OCI-LY7 (cell line): ENCODE data around the gene SCN4A. TPM values are rescaled to one million over a fixed set of nuclear protein-coding genes. Genes with fewer than 3 reads are reported as not detected.

Experiments used
- BruUV-seq: library from RNA; stranded (reverse); fragments of 400-500 nt; replicated peaks from 2 replicates; lab custom pipeline; 2021; lab: Mats Ljungman, UMichigan
- CTCF ChIA-PET: fragments of 300-600 bp; sonication (Branson Sonifier 250); formaldehyde crosslinking; loops from one replicate; lab custom pipeline; 2022; ENCODE audit warnings: antibody characterized with exemption; ENCODE audit not compliant: unreplicated experiment; lab: Charles Lee
- POLR2A ChIA-PET: fragments of 300-600 bp; sonication (Branson Sonifier 250); formaldehyde crosslinking; loops from one replicate; lab custom pipeline; 2022; ENCODE audit warnings: antibody characterized with exemption; lab: Charles Lee
- DNase-seq: peaks from one replicate; pipeline ENCODE4 v3.0.0-alpha.2; 2015; ENCODE audit warnings: low spot score
- H2AFZ ChIP-seq: fragments of 200-600 bp; sonication (generic), shearing (Covaris generic); 2 replicates; pipeline ENCODE4 v1.6.1; 2014; ENCODE audit warnings: mild to moderate bottlenecking, antibody characterized with exemption, low read length, moderate library complexity
- H3K27ac ChIP-seq: fragments of 200-600 bp; sonication (generic); 2 replicates; pipeline ENCODE4 v1.5.1; 2014; ENCODE audit warnings: mixed run types, low read depth, mild to moderate bottlenecking, moderate library complexity, low read length, inconsistent platforms; ENCODE audit not compliant: poor library complexity, severe bottlenecking
- H3K36me3 ChIP-seq: fragments of 200-600 bp; sonication (generic); 2 replicates; pipeline ENCODE4 v1.6.1; 2014; ENCODE audit warnings: mild to moderate bottlenecking, antibody characterized with exemption, low read length, moderate library complexity, mixed read lengths; ENCODE audit not compliant: insufficient read depth
- H3K4me1 ChIP-seq: fragments of 200-600 bp; sonication (generic); 2 replicates; pipeline ENCODE4 v1.5.1; 2014; ENCODE audit warnings: mild to moderate bottlenecking, low read length; ENCODE audit not compliant: insufficient read depth, poor library complexity, severe bottlenecking
- H3K4me2 ChIP-seq: fragments of 200-600 bp; sonication (generic); 2 replicates; pipeline ENCODE4 v1.6.1; 2014; ENCODE audit warnings: mild to moderate bottlenecking, low read length
- H3K4me3 ChIP-seq: fragments of 200-600 bp; sonication (generic); 2 replicates; pipeline ENCODE4 v1.5.1; 2014; ENCODE audit warnings: mild to moderate bottlenecking, low read depth, low read length; ENCODE audit not compliant: poor library complexity, severe bottlenecking
- H3K79me2 ChIP-seq: fragments of 200-600 bp; sonication (generic); 2 replicates; pipeline ENCODE4 v1.6.1; 2016; ENCODE audit warnings: low read depth, mild to moderate bottlenecking, low read length, moderate library complexity, mixed read lengths; ENCODE audit not compliant: insufficient read depth
- H3K9me2 ChIP-seq: fragments of 200-600 bp; sonication (generic); 2 replicates; pipeline ENCODE4 v1.6.1; 2016; ENCODE audit warnings: mild to moderate bottlenecking, low read length, mixed read lengths; ENCODE audit not compliant: insufficient read depth
- H3K9me3 ChIP-seq: fragments of 200-600 bp; sonication (generic); 2 replicates; pipeline ENCODE4 v1.6.1; 2014; ENCODE audit warnings: mild to moderate bottlenecking, mixed run types, low read length, mixed read lengths
- H4K20me1 ChIP-seq: fragments of 200-600 bp; sonication (generic); 2 replicates; pipeline ENCODE4 v1.6.1; 2014; ENCODE audit warnings: mild to moderate bottlenecking, antibody characterized with exemption, low read length, moderate library complexity, mixed read lengths; ENCODE audit not compliant: insufficient read depth
- CTCF ChIP-seq: fragments of 200-600 bp; sonication (generic); conservative IDR thresholded peaks from 2 replicates; pipeline ENCODE4 v1.5.1; 2014; ENCODE audit warnings: mild to moderate bottlenecking, antibody characterized with exemption, low read length, moderate library complexity, mixed read lengths
- EZH2phosphoT487 ChIP-seq: fragments of 200-600 bp; sonication (generic); IDR thresholded peaks from 2 replicates; pipeline ENCODE4 v1.6.1; 2018; ENCODE audit warnings: low read depth, borderline replicate concordance, mild to moderate bottlenecking, mixed run types, antibody characterized with exemption, low read length, moderate library complexity, mixed read lengths
- intact Hi-C: fragments of 100-400 bp; cut with micrococcal nuclease; formaldehyde crosslinking; loops from one replicate; pipeline ENCODE4 v1.10.0; 2022; ENCODE audit not compliant: unreplicated experiment
- total RNA-seq, 2 experiments: library from RNA; depleted of rRNA in 1 of 2; stranded (reverse); fragments of >200 nt in 1 of 2; shearing (Covaris generic) in 1 of 2; gene quantifications; 2 replicates each; pipeline ENCODE4 v1.2.3, GENCODE V29; 2014 to 2022

Gene SCN4A
- total RNA-seq, 2 experiments from 2014 or later: 6.4 to 9.0 TPM

- TF ChIP-seq EZH2phosphoT487 (no peak), CTCF (no peak)
- ChIA-PET CTCF (no interaction called here), POLR2A (no interaction called here)
- Histone ChIP-seq H3K4me3 (no peak overlapping the region), H3K79me2 (peaks cover 19% of the 10 kb centered on the region), H3K4me2 (no peak overlapping the region), H3K9me3 (no peaks in the 10 kb centered on the region), H4K20me1 (0 out of 2 replicates have a peak, but pooled peaks cover 3% of the 10 kb centered on the region), H3K9me2 (no peaks in the 10 kb centered on the region), H3K36me3 (peaks cover 79% of the 10 kb centered on the region), H2AFZ (no peak overlapping the region), H3K4me1 (no peaks in the 10 kb centered on the region), H3K27ac (no peak overlapping the region)
- intact Hi-C loops: no loop called here
- no TSS peak for BruUV-seq
- DNase-seq: no peak
These were observed 32.4 kb upstream of the SCN4A start for GRCh38 chr17:64004903-64005733.

GRCh38 chr17:64004218-64004770 lies 31.6 kb upstream of the SCN4A start:
- Histone ChIP-seq H3K4me1 (peaks cover under 1% of the 10 kb centered on the region), H4K20me1 (0 out of 2 replicates have a peak, but pooled peaks cover 3% of the 10 kb centered on the region), H3K4me3 (no peak overlapping the region), H3K9me2 (no peaks in the 10 kb centered on the region), H3K79me2 (peaks cover 11% of the 10 kb centered on the region), H3K36me3 (peaks cover 71% of the 10 kb centered on the region), H3K27ac (no peak overlapping the region), H2AFZ (no peak overlapping the region), H3K4me2 (no peak overlapping the region), H3K9me3 (no peaks in the 10 kb centered on the region)
- CTCF ChIA-PET: no interaction called here
- TF ChIP-seq EZH2phosphoT487 (no peak), CTCF (no peak)
- no peak for DNase-seq
- no TSS peak for BruUV-seq
- POLR2A ChIA-PET: no interaction called here
- intact Hi-C loops: no loop called here
